Fibroblast of lung (primary cell): Measurements from ENCODE around the gene PROM2. TPM values are rescaled to one million over a fixed set of nuclear protein-coding genes. Genes with fewer than 3 reads are reported as not detected.
"Not testable (repeated sequence)": the region's sequence is repeated elsewhere in the genome, so short reads cannot be mapped to it uniquely, and the experiment has no call there.

ENCODE experiments used
- DNase-seq, 2 donors: peaks; one replicate each; pipeline versions ENCODE4 v3.0.0 to v3.0.0-alpha.2; 2010; ENCODE audit warnings: low read depth in 2 of 2
- H2AFZ ChIP-seq: 2 replicates; pipeline ENCODE4 v1.5.1; 2012; ENCODE audit warnings: low read length, control low read depth, inconsistent platforms
- H3K27ac ChIP-seq: 2 replicates; pipeline ENCODE4 v1.5.1; 2011; ENCODE audit warnings: low read length, control low read depth; ENCODE audit not compliant: insufficient read depth
- H3K27me3 ChIP-seq: 2 replicates; pipeline ENCODE4 v1.5.1; 2011; ENCODE audit warnings: mild to moderate bottlenecking, low read length; ENCODE audit not compliant: control insufficient read depth, insufficient read depth
- H3K36me3 ChIP-seq: 2 replicates; pipeline ENCODE4 v1.5.1; 2011; ENCODE audit warnings: low read length; ENCODE audit not compliant: control insufficient read depth, insufficient read depth
- H3K4me1 ChIP-seq: 2 replicates; pipeline ENCODE4 v1.5.1; 2011; ENCODE audit warnings: low read length; ENCODE audit not compliant: control insufficient read depth, insufficient read depth; ENCODE audit errors: extremely low read depth
- H3K4me2 ChIP-seq: 2 replicates; pipeline ENCODE4 v1.5.1; 2011; ENCODE audit warnings: low read length, control low read depth; ENCODE audit not compliant: insufficient read depth; ENCODE audit errors: extremely low read depth
- H3K4me3 ChIP-seq, 4 experiments: fragments of 200-600 bp in 1 of 4; sonication (generic) in 1 of 4; replicated peaks in 1 of 4; 2 replicates each; pipeline ENCODE4 v1.5.1; 2011 to 2016; ENCODE audit warnings: low read length in 4 of 4, low read depth in 3 of 4, mild to moderate bottlenecking in 3 of 4, control low read depth in 2 of 4, inconsistent platforms in 1 of 4, mixed read lengths in 1 of 4; ENCODE audit not compliant: insufficient read depth in 1 of 4; ENCODE audit errors: control extremely low read depth in 1 of 4
- H3K79me2 ChIP-seq: 2 replicates; pipeline ENCODE4 v1.5.1; 2012; ENCODE audit warnings: mild to moderate bottlenecking, low read length, inconsistent platforms; ENCODE audit not compliant: control insufficient read depth, insufficient read depth
- H3K9ac ChIP-seq: 2 replicates; pipeline ENCODE4 v1.5.1; 2011; ENCODE audit warnings: mild to moderate bottlenecking, low read length, control low read depth; ENCODE audit not compliant: insufficient read depth
- H3K9me3 ChIP-seq: 2 replicates; pipeline ENCODE4 v1.5.1; 2012; ENCODE audit warnings: low read depth, low read length; ENCODE audit not compliant: control insufficient read depth, insufficient read depth
- H4K20me1 ChIP-seq: 2 replicates; pipeline ENCODE4 v1.5.1; 2011; ENCODE audit warnings: low read length; ENCODE audit not compliant: control insufficient read depth, insufficient read depth; ENCODE audit errors: extremely low read depth
- EZH2 ChIP-seq: IDR thresholded peaks from 2 replicates; pipeline ENCODE4 v1.5.1; 2012; ENCODE audit warnings: low read length, control low read depth, mild to moderate bottlenecking; ENCODE audit errors: missing control alignments
- polyA plus RNA-seq, 2 donors: library from polyadenylated mRNA; depleted of rRNA in 1 of 2; stranded (reverse) in 1 of 2; unstranded in 1 of 2; fragments of >200 nt; gene quantifications; 2 replicates each; pipeline ENCODE4 v1.2.1, GENCODE V29; 2011 to 2012; ENCODE audit warnings: missing spikeins in 1 of 2
- total RNA-seq: library from RNA; depleted of rRNA; stranded (reverse); fragments of >200 nt; gene quantifications from 2 replicates; pipeline ENCODE4 v1.2.1, GENCODE V29; 2014
- TF ChIP-seq, protein P1 (sequence below), 2 donors: IDR thresholded peaks in 1 of 2; conservative IDR thresholded peaks in 1 of 2; 1 replicate in 1 of 2; 2 replicates in 1 of 2; pipeline ENCODE4 v1.5.1; 2011 to 2012; ENCODE audit warnings: low read length in 2 of 2, control low read depth in 1 of 2, inconsistent platforms in 1 of 2, low read depth in 1 of 2, mild to moderate bottlenecking in 1 of 2

Gene PROM2
- total and polyA plus RNA-seq, 2 donors (not counting 1 experiment from before 2014, with no cell fraction given): 0.05 to 0.33 TPM

DNA sequence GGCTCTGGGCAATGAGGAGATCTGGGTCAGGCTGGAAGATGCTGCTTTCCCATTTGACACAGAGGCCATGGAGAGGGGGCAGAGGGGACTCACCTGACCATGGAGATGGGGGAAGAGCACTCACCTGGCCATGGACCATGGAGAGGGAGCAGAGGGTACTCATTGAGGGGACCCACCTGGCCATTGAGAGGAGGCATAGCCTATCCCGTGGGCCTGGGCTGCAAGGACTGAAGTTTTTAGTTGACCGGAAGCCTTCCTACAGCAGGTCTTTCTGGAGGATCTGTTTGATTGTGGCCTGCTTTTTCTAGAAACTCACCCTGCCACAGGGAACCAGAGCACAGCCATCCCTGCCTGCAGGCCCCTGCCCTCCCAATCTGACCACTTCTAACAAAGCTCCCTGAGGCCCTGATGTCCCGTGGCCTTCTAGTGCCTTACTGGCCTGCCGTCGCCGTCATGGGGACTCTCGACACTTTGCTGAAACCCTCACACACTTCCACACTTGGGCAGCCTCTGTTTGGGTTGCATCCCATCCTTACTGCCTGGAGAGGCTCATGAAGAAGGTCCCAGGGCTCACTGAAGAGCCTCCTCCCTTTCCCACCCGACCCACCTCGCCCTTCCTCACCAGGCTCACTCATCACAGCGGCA, 5.1 kb upstream of the PROM2 start:
- H3K79me2 ChIP-seq: no peaks in the 10 kb centered on the region
- no peak overlapping the region for H3K9ac ChIP-seq

GRCh38 chr2:95269745-95270144, 4.5 kb upstream of the PROM2 start:
- not testable (repeated sequence) for DNase-seq, H3K9ac ChIP-seq, H4K20me1 ChIP-seq, H2AFZ ChIP-seq, H3K9me3 ChIP-seq, H3K4me2 ChIP-seq, H3K4me3 ChIP-seq, H3K27me3 ChIP-seq, H3K4me1 ChIP-seq, H3K79me2 ChIP-seq, H3K36me3 ChIP-seq, H3K27ac ChIP-seq

More for the DNA sequence above, 5.1 kb upstream of the PROM2 start:
- Histone ChIP-seq H3K4me1 (no peaks in the 10 kb centered on the region), H3K27ac (no peak overlapping the region), H2AFZ (no peak overlapping the region), H3K9me3 (no peaks in the 10 kb centered on the region), H3K36me3 (no peaks in the 10 kb centered on the region), H4K20me1 (no peaks in the 10 kb centered on the region), H3K27me3 (no peaks in the 10 kb centered on the region), H3K4me3 (no peak overlapping the region), H3K4me2 (no peak overlapping the region)
- no peak for DNase-seq
- TF ChIP-seq, protein P1, sequence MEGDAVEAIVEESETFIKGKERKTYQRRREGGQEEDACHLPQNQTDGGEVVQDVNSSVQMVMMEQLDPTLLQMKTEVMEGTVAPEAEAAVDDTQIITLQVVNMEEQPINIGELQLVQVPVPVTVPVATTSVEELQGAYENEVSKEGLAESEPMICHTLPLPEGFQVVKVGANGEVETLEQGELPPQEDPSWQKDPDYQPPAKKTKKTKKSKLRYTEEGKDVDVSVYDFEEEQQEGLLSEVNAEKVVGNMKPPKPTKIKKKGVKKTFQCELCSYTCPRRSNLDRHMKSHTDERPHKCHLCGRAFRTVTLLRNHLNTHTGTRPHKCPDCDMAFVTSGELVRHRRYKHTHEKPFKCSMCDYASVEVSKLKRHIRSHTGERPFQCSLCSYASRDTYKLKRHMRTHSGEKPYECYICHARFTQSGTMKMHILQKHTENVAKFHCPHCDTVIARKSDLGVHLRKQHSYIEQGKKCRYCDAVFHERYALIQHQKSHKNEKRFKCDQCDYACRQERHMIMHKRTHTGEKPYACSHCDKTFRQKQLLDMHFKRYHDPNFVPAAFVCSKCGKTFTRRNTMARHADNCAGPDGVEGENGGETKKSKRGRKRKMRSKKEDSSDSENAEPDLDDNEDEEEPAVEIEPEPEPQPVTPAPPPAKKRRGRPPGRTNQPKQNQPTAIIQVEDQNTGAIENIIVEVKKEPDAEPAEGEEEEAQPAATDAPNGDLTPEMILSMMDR (conservative IDR thresholded peaks at IDR 0.05 in 1 of 2, IDR thresholded peaks at IDR 0.05 in 1 of 2; ENCODE audit: low read depth in 1 of 2, low read length in 2 of 2): no peak
- TF ChIP-seq EZH2: no peak

DNA sequence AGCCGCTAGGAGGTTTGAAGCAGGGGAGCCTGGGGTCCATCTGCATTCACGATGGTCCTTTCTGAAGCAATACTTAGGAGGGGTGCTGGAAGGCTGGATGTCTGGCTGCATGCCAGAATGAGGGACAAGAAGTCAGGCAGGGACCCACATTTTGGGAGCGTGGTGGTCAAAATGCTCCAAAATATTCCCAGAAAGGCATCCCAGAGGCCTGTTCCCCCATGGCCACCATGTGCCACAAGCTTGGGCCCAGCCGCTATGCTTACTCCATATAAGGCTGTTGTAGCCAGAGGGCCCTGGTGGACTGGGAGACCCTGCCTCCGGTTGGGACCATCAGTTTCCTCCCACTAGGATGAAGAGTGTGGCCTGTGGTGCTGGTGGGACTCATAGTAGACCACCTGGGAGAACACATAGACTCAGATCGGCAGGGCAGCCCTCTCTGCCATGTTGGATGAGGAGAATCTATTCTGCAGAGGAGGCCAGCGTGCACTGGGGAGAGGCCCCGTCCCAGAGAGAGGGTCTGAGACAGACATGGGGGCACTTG, 3.6 kb upstream of the PROM2 start:
- Histone ChIP-seq H3K4me3 (no peak overlapping the region), H3K27me3 (no peaks in the 10 kb centered on the region), H3K4me2 (no peak overlapping the region), H3K36me3 (no peaks in the 10 kb centered on the region), H3K4me1 (no peaks in the 10 kb centered on the region), H3K9me3 (no peaks in the 10 kb centered on the region), H3K79me2 (no peaks in the 10 kb centered on the region), H4K20me1 (no peaks in the 10 kb centered on the region), H2AFZ (no peak overlapping the region), H3K27ac (no peak overlapping the region), H3K9ac (no peak overlapping the region)
- TF ChIP-seq, protein P1 (conservative IDR thresholded peaks at IDR 0.05 in 1 of 2, IDR thresholded peaks at IDR 0.05 in 1 of 2; ENCODE audit: low read depth in 1 of 2, low read length in 2 of 2): no peak
- no peak for TF ChIP-seq EZH2
- no peak for DNase-seq
